ENCODE data around the gene SORT1.

DNA sequence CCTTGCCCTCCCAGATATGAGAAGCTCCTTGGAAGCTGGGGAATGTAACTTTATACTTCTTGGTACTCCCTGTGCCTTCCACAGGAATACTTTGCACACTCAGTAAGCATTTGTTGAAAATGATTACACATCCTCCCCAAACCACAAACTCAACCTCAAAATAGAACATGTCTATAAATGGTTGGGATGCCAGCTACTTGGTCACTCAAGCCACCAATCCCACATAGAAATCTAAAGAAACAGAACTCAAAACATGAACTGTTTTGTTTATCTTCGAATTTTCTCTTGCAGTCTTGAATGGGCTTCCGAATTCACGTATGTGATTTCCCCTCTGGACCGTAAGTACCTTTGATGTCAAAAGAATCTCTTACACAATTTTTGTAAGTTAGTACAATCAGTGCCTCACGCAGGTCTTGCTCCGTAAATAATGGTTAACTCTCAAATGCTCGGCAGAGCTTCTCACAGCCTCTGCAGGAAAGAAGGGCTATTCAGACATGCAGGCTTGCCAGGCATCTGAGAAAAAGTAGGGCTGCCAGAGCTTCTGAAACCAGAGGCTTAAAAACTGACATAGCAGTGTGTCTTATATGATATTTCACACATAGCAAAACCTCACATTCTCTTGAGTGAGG lies 26.9 kb downstream of the SORT1 start:
- TF ChIP-seq, protein P1, sequence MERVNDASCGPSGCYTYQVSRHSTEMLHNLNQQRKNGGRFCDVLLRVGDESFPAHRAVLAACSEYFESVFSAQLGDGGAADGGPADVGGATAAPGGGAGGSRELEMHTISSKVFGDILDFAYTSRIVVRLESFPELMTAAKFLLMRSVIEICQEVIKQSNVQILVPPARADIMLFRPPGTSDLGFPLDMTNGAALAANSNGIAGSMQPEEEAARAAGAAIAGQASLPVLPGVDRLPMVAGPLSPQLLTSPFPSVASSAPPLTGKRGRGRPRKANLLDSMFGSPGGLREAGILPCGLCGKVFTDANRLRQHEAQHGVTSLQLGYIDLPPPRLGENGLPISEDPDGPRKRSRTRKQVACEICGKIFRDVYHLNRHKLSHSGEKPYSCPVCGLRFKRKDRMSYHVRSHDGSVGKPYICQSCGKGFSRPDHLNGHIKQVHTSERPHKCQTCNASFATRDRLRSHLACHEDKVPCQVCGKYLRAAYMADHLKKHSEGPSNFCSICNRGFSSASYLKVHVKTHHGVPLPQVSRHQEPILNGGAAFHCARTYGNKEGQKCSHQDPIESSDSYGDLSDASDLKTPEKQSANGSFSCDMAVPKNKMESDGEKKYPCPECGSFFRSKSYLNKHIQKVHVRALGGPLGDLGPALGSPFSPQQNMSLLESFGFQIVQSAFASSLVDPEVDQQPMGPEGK (CRISPR knock-in tag; IDR thresholded peaks at IDR 0.05; ENCODE audit: borderline replicate concordance): no peak
- TF ChIP-seq ZFP3 (CRISPR knock-in tag; IDR thresholded peaks at IDR 0.05) (no peak), CSDC2 (CRISPR knock-in tag; IDR thresholded peaks at IDR 0.05) (no peak), ZNF70 (CRISPR knock-in tag; IDR thresholded peaks at IDR 0.05) (no peak), RARB (CRISPR knock-in tag; IDR thresholded peaks at IDR 0.05) (no peak), TOX (CRISPR knock-in tag; IDR thresholded peaks at IDR 0.05; ENCODE audit: borderline replicate concordance) (no peak), ARNTL (CRISPR knock-in tag; IDR thresholded peaks at IDR 0.05; ENCODE audit: borderline replicate concordance, low read depth) (no peak), ISL1 (CRISPR knock-in tag; IDR thresholded peaks at IDR 0.05) (no peak)
- TF ChIP-seq, protein P2, sequence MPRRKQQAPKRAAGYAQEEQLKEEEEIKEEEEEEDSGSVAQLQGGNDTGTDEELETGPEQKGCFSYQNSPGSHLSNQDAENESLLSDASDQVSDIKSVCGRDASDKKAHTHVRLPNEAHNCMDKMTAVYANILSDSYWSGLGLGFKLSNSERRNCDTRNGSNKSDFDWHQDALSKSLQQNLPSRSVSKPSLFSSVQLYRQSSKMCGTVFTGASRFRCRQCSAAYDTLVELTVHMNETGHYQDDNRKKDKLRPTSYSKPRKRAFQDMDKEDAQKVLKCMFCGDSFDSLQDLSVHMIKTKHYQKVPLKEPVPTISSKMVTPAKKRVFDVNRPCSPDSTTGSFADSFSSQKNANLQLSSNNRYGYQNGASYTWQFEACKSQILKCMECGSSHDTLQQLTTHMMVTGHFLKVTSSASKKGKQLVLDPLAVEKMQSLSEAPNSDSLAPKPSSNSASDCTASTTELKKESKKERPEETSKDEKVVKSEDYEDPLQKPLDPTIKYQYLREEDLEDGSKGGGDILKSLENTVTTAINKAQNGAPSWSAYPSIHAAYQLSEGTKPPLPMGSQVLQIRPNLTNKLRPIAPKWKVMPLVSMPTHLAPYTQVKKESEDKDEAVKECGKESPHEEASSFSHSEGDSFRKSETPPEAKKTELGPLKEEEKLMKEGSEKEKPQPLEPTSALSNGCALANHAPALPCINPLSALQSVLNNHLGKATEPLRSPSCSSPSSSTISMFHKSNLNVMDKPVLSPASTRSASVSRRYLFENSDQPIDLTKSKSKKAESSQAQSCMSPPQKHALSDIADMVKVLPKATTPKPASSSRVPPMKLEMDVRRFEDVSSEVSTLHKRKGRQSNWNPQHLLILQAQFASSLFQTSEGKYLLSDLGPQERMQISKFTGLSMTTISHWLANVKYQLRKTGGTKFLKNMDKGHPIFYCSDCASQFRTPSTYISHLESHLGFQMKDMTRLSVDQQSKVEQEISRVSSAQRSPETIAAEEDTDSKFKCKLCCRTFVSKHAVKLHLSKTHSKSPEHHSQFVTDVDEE (CRISPR knock-in tag; IDR thresholded peaks at IDR 0.05): no peak

All from SK-N-SH treated with all-trans-retinoic acid at 6 μM for 48 hours (cell line).